A172 (cell line): ENCODE measurements around the gene RRAS. TPM values are rescaled to one million over a fixed set of nuclear protein-coding genes. Genes with fewer than 3 reads are reported as not detected.

Experiments
- DNase-seq: peaks from one replicate; pipeline ENCODE4 v3.0.0-alpha.2; 2015; ENCODE audit warnings: low spot score
- total RNA-seq: library from RNA; depleted of rRNA; stranded (reverse); fragments of >200 nt; shearing (Covaris generic); gene quantifications from 2 replicates; pipeline ENCODE4 v1.2.3, GENCODE V29; 2014; rRNA removed

Gene RRAS
- 32.0 and 34.5 TPM in 2 replicates for total RNA-seq

DNA sequence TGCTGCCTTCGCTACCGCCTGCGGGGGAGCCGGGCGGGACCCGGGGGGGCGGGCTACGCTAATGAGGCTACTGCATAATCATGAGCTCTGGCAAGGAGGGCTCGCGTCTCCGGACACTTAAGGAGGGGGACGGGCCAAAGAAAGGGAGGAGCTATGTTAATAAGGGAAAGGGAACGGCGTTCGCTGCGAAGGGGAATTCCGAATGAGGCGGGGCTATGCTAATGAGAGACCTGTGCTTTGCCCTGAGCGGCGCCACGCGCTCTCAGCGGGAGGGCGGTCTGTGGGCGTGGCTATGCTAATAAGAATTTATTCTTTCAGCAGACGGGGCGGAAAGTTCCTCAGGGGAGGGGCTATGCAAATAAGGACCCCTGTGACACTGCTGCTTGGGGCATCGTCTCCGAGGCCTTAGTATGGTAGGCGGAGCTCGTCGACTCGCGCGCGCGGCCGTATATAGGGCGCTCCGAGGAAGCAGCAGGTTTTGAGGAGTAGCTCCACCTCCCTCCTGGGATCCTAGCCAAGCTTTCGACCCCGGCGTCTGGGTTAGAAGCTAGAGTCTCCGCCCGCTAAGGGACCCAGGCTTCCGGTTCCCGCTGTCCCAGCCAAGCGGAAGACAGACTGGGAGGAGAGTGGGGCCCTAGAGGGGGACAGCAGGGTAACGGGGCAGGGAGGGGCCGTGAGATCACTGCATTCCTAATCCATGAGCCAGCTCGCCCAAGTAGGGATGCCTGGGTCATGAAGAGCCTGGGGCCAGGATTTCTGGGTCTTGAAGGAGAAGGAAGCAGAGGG, at the start of gene RRAS:
RRAS (minus strand) TSS at position 31 of the 786 bp plus-strand sequence. CDS start 45 bp downstream, outside the sequence.
- peak; percentile 100 for DNase-seq

DNA sequence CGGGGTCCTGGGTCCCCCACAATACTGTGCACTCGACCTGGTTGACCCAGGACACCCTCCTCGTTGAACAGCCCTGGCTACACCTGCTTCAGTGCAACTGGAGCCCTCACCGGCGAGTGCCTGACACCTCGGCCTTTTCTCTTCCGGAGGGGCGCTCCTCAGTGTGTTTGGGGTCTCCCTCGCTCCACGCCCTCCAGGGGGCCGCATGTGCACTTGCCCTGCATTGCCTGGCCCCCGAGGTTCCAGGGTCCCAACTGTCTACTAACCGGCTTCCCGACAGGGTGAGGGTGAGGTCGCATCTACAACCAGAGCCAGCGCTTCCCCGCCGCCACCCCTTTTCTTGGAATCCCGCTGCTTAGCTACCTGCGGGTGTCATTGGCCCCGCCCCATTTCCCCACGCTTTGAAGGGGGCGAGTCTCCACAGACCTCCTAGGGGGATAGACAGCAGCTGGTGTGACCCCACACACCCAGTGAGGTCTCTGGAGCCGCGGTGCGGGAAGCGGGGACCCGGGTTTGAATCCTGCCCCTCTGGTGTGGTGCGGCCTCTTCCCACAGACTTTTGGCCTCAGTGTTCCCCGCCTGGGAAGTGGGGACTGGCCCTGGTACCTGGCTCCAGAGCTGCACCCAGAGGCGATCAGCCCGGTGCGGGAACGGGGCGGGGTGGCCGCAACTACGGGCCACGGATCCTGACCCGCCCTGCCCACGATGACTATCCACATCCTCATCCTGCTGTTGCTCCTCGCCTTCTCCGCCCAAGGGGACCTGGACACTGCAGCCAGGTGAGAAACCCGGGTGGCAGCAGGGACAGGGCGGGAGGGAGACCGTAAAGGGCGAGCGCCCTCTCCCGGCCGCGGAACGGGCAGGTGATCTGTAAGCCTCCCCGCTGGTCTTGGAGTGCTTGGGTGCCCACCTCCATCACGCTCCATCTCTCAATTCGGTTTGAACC, 49.5 kb upstream of the RRAS start, which contains the start of gene ADM5:
ADM5 (plus strand) TSS at position 462 of the 946 bp plus-strand sequence; CDS start at position 706, 244 bp downstream.
- no peak for DNase-seq

DNA sequence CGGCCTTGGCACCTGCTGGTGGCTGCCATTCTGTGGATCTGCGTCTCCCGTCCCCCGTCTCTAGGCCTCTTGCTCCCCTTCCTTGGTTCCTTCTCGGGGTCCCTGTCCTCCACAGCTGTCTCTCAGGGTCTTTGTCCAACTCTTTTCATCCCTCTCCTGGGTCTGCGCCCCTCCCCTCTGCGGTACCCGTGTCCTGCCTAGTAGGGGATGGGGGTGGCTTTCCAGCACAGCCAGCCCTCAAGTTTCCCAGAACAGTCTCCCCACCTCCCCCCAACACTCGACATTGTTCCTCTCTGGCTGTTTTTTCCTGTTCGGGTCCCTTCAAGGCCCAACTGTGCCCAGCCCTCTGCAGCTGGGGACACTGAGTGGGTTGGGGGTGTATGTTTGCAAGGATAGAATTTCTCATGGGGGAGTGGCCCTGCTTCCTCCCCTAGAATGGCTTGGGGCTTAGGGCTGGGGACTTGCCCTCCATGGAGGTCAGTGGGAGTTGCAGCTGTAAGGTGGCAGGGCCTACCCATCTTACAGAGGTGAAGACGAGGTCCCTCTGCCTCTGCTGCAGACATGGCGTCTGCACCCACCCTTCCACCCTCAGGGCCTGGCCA, 48.7 kb upstream of the RRAS start:
- no peak for DNase-seq

DNA sequence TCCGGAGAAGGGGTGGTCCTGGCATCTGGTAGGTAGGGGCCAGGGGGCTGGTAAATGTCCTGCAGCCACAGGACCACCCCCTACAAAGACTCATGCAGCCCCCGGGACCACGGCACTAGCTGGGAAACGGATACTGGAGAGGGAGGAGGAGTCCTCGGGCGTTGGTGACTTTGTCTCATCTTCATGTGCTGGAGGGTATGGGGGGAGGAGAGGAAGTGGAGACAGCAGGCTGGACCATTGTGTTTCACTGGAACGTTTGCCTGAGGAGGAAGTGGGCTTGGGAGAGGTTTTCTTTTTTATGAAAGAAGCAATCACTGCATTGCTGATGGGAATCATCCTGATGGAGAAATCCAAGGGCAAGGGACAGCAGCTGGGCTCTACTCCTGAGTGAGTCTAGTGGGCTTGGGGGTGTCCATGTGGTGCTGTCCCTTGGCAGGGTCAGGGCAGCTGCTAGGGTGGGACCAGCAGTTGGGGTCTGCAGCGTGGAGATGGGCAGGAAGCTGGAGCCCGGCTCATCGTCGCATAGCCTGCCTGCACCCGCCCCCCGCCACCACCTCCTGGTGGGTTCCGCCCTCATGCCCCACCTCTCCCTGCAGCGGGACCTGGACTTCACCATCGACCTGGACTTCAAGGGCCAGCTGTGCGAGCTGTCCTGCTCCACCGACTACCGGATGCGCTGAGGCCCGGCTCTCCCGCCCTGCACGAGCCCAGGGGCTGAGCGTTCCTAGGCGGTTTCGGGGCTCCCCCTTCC, 47.8 kb upstream of the RRAS start:
- peak; percentile 36 for DNase-seq

DNA sequence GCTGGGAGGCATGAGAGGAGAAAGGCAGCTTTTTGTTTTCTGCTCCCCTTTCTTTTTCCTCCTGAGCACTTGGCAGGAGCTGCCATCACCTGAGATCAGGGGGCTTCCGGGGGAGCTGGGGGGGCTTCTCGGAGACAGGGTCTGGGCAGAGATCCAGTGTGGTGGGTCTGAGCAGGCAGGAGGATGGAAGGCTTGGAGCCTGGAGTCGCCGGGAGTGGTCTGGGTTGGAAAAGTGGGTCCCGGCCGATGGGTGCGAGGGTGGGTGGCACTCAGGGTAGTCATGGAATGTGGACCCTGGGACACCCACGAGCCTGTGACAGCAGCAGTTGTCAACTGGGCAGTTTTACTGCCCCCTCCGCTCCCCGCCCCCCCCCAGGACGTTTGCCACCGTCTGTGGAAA, 47.2 kb upstream of the RRAS start:
- no peak for DNase-seq

DNA sequence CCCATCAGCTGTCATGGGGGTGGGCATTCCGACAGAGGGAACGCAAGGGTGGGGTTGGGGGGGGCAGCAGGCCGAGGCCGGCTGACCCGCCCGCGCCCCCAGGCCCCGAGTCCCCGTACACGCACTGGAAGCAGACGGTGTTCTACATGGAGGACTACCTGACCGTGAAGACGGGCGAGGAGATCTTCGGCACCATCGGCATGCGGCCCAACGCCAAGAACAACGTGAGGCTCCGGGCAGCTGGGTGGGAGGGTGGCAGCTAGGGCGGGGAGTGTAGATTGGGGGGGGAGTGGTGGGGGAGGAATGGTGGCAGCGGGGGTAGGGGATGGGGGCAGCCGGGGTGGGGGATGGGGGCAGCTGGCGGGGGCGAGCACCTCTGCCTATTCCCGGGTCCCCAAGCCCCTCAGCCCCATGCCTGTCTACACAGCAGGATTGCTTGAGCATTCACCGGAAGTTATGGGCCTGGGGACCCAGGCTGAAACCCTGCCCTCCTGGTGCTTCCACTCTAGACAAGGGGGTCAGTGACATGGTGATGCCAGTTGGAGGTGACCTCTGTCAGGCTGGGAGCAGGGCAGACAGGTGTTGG, 46.7 kb upstream of the RRAS start:
- no peak for DNase-seq

DNA sequence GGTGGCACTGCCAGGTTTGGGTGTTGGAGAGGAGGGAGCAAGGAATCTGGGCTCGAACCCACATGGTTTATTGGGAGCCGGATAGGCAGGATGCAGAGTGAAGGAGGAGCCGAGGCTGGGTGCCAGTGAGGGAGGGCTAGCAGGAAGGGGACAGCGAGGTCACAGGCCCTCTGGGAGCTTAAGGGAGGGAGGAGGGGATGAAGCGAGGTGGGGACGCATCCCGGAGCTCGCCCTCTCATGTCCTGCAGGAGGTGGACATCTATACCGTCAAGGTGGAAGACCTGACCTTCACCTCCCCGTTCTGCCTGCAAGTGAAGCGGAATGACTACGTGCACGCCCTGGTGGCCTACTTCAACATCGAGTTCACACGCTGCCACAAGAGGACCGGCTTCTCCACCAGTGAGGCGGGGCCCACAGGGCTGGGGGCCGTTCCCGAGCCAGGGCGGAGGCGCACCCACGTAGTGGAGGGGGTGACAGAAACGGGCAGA, 45.9 kb upstream of the RRAS start:
- DNase-seq, result no peak

DNA sequence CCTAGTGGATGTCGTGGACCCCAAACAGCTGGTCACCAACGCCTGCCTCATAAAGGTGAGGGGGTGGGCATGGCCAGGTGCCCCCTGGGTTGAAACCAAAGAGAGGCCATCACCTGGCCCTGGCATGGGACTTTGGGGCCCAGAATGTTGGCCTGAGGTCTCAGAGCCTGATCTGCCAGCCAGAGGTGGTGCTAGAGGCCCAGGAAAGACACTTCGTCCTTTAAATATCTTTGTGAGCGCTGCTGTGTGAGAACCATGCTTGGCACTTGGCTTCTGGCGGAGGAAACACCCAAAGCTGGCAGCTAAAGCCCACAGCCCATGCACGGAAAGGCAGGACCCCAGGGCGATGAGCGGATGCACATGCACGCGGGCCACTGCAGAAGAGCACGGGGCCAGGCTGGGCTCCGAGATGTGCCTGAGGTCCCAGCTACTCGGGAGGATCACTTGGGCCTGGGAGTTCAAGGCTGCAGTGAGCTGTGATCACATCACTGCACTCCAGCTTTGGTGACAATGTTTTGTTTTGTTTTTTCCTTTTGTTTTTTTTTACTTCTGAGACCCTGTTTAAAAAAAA, 45.1 kb upstream of the RRAS start:
- DNase-seq, result no peak

DNA sequence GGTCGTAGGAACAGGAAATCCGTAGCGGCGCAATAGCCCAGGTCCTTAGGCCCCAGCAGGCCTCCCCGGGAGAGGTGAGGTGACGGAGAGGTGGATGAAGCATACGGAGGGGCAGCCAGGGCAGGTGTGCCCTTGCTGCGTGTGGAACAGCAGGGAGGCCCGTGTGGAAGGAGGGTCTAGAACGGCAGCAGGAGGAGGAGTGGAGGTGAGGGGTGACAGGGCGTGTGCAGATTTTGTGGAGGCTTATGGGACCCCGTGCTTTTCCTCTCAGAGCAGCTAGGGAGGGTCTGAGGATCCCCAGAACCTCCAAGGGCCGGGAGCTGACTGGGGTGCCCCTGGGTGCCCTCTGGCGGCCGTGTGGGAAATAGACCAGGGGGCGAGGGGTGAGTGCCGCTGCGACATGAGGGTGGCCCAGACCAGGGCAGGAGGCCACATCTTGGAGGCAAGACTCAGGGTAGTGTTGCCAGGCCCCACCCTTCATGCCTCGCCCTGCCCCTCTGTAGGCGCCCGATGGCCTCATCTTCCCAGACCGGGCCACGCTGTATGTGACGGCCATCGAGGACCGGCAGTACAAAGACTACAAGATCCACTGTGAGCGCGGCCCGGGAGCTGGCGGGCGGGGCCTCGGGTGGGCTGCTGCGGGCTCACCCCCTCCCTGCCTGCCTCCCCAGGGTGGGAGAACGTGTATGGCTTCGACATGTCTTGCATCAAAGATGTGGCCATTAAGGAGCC, 44.5 kb upstream of the RRAS start:
- no peak for DNase-seq

DNA sequence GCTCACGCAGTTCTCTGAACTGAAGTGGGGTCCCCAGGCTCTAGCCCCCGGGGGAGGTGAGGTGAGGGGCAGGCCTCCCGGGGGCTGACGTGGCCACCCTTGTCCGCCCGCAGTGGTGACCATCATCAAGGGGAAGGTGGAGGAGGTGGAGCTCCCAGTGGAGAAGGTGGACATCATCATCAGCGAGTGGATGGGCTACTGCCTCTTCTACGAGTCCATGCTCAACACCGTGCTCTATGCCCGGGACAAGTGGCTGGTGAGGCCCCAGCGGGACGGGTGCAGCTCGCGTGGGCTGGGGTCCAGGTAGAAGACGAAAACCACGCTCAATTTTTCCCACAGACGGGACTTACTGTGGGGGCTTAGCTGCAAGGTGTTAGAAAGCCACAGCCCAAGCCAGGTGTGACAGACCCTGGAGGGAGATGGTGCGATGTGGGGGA, 43.9 kb upstream of the RRAS start:
- DNase-seq, result no peak

DNA sequence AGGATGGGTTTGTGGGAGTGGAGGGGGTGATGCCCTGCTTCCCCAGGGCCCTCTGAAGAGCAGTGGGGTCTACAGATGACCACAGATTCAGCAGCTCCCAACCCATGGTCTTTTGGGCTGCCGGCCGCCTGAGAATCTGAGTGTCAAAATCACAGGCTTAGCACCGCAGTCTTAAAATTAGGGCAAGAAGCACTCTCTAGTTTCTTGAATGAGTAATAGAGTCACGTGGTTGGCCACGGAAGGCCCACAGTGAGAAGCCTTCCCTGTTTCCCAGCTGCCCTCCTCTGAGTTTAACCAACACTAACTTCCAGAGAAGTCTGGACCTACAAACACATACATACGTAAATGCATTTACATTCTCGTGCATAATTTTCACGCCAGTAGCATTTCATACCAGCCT, 42.3 kb upstream of the RRAS start:
- no peak for DNase-seq

DNA sequence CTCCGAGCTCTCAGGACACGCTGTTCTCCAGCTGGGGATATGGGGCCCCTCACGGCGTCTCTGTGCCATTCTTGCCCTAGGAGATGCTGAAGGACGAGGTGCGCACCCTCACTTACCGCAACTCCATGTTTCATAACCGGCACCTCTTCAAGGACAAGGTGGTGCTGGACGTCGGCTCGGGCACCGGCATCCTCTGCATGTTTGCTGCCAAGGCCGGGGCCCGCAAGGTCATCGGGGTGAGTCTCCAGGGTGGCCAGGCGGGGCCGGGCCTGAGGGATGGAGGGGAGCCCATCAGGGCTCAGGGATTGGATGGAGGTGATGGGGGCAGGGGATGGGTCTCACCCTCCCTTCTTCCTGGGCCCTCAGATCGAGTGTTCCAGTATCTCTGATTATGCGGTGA, 41.9 kb upstream of the RRAS start:
- no peak for DNase-seq

DNA sequence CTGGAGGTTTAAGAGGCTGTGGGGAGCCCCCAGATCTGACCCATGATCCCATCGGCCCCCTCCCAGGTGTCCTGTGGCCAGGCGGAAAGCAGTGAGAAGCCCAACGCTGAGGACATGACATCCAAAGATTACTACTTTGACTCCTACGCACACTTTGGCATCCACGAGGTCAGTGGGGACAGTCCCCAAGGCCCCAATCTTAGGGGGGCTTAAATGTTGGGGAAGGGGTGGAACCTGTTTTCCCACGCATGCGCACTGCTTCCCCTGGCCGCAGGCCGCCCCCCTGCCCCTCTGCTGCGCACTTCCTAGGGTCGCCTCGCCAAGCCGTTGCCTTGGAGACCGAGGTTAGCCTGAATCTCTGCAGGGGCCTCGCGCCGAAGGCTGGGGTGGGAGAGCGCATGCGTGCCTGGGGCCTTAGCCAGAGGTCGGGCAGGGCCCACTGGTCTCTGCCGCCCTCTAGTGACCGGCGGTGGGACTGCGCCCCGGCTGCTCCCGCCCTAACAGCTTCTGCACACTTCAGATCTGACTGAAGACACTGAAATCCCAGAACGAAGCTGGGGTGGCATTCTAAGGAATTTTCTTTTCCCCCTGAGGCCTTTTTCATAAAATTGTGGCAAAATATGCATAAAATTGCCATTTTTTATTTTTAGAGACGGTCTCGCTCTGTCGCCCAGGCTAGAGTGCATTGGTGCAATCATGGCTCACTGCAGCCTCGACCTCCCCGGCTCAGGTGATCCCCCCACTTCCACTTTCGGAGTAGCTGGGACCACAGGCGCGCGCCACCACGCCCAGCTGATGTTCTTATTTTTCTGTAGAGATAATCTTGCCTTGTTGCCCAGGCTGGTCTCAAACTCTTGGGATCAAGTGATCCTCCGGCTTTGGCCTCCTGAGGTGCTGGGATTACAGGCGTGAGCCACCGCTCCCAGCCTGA, 40.7 kb upstream of the RRAS start:
- DNase-seq, result peak; percentile 82

DNA sequence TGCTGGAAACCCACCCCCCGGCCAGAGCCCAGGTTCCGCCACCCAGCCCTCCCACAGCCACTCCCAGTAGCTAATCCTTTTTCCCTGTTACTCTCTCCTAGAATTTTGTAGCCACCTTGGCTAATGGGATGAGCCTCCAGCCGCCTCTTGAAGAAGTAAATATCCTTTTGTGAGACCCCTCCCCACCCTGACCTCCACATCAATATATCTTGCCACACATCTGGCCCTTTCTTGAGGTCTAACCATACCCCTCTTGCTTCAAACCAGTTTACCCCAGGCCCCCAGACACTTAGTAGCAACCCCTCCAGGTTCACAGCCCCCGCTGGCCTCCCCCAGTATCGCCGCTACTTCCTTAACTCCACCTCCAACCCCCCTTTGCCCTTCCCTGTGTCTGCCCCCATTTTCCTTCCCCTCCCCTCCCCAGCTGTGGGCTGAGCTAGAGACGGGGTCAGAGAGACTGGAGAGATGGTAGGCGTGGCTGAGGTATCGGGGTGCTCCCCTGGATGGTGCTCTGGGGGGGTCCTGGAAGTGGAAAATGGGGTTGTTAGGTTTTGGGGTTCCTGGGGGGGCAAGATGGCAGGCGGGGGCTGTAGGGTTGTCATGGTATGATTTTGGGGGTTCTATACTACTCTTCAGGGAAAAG, 39.9 kb upstream of the RRAS start:
- no peak for DNase-seq

DNA sequence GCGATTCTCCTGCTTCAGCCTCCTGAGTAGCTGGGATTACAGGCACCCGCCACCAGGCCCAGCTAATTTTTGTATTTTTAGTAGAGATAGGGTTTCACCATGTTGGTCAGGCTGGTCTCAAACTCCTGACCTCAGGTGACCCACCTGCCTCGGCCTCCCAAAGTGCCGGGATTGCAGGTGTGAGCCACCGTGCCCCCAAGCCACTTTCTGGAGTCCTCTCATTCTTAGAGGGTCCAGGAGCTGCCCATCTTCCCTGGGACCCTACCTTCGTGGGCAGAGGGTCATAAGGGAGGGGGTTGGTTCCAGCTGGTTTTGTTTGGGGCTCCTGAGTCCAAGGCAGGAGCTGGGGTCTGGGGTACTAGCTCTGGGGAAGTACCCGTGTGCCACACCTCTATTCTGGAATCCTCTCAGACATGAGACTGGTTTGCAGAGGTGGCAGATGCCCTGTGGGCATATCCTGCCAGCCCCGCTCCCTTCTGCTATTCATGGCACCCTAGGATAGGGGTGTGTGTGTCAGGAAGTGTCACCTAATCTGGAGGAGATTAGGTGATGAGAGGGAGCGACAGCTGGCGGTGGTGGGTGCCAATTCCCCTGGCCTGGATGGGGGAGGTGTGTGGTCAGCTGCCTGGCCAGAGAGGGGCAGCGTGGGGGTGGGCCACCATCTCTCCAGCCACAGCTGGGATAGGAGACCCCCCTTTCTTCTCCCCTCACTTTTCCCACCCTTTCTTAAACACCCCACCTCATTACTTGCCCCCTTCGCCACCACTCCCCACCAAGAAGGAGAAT, 39.2 kb upstream of the RRAS start:
- no peak for DNase-seq

DNA sequence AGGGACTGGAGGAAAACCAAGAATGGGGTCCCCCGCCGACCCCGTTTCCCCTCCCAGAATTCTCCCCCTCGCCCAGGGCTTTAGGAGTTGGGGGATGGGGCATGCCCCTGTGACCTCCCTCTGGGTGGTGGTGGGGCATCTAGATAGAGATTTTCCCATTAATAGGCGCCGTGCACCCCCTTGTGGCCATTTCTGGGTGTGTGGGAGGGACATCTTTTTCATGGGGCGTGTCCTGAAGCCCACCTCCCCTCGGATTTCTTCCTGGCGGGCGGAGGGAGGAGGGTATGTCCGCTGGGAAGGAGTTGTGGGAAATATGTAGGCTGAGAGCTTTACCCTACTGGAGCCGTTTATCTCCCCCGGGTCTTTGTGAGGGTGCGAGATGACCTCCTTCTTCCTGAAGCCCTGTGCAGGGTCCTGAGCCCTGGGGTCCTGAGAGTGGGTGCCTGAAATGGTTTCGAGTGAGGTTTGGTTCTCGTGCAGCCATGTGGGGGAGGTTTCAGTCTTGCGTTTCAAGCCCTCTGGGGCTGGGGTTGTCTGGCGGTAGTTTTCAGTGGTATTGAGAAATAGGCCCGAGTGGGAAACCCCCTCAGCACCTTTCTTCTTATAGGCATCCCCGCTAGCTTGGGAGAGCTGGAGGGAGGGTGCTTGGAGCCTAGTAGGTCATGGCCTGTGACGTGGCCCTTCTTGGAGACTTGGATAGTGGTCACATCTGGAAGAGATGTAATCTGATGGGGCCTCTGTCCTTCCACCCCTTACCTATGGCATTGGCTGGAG, 38.1 kb upstream of the RRAS start:
- peak; percentile 74 for DNase-seq
